GM19455 (cell line): ENCODE data around the gene CEACAM6.

Experiments
- ATAC-seq: cut with Tn5 transposase; IDR thresholded peaks from one replicate; pipeline ENCODE4 v1.9.1; 2021; ENCODE audit not compliant: unreplicated experiment

The CEACAM6 gene

DNA sequence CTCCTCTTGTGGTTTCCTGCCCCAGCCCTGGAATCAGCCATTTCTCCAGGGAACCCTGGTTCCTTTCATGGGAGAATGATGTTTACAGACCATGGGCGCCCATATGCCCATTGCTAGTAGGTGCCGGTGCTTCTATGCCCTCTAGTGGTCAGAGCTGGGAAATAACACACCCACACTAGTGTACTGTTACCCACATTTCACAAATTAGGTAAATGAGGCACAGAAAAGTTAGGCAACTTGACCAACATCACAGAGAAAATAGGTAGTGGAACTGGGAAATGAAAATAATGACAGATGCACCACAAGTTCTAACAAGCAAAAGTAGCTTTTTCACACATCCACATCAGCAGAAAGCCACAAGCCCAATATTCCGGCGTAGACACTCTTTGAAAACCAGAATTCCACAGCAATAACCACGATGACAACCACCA lies 39.7 kb downstream of the CEACAM6 start:
- no peak for ATAC-seq

DNA sequence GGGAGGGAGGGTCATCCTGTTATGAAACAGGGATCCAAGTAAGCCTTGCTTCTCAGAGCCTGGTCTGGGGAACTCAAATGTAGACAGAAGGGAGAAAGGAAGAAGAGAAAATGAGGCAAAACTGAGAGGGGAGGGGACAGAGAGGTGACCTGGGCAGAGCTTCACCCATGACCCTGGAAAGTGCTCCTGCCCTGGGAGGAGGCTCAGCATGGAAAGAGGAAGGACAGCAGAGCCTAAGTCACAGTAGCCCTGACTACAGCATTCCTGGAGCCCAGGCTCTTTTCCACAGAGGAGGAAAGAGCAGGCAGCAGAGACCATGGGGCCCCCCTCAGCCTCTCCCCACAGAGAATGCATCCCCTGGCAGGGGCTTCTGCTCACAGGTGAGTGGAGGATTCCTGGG lies 41.0 kb downstream of the CEACAM6 start, which contains the start of gene CEACAM3:
CEACAM3 (plus strand) TSS at position 226 of the 400 bp plus-strand sequence; CDS start at position 317, 91 bp downstream.
- no peak for ATAC-seq

DNA sequence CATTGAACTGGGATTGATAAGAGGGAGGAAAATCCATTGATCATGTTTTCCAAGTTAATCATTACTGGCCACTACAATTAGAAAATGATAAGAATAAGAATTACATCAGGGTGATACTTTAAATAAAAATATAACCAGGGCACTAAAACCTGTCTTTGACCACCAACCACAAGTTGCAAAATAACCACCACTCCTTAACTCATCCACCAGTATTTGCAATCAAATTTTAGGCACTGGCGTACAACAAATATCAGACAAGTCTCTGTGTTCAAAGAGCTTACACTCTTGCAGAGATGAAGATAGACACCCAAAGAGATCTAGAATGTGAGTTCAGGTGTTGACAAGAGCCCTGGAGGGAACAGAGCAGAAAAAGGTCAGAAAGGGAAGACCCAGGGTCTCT lies 41.6 kb downstream of the CEACAM6 start:
- ATAC-seq = no peak

DNA sequence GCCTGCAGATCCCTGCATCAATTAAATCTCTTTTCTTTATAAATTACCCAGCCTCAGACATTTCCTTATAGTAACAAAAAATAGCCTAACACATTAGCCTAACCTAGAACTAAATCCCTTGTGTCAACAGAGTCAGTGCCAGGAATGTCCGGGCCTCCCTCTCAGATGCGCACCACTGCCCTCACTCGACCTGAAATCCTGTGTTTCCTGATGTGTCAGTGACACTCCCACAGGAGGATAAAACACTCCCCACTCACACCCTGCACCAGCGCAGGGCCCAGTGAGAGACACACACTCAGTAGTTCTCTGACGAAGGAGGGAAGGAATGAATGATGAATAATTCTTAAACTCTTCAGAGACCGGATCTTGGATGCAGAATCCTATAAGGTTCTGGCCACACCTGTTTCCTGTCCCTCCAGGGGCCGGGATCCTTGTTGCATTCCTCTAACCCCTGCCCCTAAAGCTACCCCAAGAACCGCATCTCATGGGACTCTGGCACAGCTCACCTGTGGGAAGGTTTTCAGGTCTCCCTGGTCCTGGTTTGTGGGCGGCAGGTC lies 44.2 kb downstream of the CEACAM6 start:
- ATAC-seq = no peak

DNA sequence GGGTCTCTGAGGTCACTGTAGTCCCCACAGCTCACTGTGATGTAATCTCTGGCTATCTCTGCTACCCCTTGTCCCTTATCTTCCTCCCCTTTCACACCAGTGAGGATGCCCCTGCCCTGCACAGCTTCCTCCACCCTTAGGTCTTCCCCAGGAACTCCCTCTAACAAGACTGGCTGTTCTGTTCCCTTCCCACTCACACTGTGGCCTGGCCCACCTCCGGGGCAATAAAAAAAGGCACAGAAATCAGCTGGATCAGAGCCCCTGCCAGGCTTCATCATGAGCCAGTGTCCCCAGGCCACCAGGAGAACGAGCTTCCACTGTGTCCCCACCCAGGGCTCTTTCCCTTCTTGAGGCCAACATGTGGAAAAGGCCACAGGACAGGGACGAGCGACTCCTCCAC lies 45.7 kb downstream of the CEACAM6 start:
- no peak for ATAC-seq

DNA sequence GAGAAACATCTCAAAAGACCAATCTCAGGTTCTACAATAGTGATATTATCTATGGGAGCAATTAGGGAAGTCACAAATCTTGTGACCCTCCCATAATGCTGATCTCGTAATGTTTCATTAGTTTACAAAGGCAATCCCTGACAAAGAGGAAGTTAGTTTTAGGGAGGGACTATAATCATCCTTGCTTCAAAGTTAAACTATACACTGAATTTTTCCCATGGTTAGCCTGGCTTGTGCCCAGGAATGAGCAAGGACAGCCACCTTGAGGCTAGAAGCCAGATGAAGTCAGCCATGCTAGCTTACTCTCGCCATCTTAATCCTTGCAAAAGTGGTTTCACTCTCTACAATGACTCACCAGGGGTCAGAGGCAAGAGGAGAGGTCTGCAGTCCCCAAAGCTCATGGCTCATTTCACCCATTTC lies 46.5 kb downstream of the CEACAM6 start:
- ATAC-seq = no peak

DNA sequence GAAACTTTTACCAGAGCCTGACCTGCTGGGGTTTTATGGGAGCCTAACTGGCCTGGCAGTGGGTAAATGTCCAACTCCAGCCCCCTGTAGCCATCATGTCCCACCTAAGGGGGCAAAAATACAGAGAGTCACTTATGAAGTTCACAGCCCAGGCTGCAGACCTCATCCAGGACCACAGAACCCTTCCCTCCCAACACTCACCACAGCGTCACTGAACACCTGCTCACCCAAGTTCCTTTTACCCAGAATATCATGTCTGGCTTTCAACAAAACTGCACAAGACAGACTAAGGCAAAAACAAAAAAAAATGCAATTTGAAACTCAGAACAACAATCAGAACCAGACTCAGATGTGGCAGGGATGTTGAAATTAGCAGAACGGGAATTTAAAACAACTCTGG lies 47.4 kb downstream of the CEACAM6 start:
- ATAC-seq = no peak

DNA sequence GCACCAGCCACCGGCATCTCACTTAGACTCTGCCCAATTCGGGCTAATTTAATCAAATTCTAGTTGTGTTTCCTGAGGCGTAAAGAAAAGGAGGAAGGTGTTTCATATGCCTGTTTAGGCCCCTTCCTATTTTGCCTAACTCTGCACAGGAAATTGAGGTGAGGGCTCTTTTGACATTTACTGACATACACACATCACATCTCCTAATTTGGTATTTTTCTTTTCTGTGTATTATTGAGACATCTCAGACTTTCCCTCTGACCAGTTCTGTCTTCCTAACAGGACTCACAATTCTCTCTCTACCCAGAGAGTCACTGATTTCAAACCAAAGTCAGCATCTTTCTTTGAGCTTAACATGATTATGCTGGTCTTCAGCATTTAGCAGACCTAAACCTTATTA lies 49.0 kb downstream of the CEACAM6 start:
- ATAC-seq = no peak

DNA sequence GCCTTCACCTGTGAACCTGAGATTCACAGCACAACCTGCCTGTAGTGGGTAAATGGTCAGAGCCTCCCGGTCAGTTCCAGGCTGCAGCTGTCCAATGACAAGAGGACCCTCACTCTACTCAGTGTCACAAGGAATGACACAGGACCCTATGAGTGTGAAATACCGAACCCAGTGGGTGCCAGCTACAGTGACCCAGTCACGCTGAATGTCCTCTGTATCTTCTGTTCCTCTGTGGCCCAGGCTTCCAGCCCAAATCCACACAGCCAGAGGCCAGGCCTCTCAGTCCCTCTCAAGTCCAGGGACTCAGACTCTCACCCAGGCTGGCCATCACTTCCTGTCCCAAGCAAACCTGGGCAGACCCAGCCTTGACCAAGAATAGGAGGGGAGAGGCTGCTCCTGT lies 51.8 kb downstream of the CEACAM6 start:
- no peak for ATAC-seq

DNA sequence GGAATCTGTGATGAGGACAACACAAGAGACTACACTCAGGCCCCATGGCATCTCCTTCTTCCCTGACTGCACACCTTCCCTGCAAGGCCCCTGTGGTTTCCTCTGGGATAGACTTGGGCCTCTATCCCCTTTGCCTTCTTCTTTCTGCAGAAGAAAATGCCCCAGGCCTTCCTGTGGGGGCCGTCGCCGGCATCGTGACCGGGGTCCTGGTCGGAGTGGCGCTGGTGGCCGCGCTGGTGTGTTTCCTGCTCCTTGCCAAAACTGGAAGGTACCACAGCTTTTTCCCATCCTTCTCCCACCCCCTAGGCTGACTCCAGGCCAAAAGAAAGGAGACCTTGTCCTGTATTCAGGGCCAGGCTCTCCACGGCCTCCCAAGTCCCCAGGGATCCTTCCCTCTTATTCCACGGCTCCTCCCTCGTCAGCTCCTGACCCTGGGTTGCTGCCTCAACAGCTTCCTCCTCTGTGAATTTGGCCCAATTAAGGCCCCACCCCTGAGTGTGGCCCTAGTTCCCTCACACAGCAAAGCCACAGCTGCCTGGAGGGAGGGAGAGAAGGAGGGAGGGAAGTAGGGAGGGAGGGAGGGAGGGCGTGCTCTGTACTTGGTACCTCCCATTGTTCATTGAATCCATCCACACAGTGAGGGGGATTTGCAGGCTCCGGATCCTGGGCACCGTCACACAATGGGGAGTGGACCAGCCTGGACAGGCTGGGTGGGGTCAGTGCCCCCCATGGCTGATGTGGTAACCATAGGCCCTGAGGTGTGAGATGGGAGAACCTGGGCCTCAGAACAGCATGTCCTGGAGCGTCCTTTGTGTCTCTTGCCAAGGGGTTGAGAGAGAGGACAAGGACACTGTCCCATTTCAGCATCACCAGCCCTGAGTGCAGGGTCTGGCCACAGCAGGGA lies 53.6 kb downstream of the CEACAM6 start:
- ATAC-seq = no peak

DNA sequence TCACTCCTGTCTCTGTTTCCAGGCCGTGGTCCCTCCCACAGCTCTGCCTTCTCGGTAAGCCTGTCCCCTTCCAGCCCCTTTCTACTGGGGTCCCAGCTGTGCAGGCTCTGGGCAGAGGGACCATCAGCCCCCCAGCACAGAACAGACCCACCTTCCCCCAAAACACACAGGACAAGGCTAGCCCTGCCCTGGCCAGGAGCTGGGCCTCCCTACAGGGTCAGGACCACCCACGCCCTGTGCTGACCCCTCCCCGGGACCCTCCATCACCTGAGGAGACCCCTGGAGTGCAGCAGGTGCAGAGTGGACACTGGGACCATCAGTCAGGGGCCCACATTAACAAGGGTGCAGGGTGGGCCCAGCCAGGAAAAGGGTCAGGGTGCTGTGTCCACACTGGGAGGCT lies 55.0 kb downstream of the CEACAM6 start:
- ATAC-seq = no peak

DNA sequence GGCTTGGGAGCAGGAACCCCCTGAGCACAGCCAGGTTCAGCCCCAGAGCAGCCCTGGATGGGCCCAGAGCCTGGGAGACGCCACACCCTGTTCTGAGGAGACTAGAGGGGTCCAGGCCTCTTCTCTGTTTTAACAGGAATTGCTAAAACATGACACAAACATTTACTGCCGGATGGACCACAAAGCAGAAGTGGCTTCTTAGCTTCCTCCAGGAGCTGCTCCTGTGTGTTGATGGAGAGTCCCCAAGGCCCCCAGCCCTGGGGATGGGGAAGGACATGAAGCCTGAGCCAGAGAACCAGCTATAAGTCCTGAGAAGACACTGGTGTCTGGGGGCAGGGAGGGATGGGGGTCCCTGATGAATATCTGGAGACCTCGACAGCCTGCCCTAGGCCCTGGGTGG lies 55.7 kb downstream of the CEACAM6 start:
- ATAC-seq = no peak

DNA sequence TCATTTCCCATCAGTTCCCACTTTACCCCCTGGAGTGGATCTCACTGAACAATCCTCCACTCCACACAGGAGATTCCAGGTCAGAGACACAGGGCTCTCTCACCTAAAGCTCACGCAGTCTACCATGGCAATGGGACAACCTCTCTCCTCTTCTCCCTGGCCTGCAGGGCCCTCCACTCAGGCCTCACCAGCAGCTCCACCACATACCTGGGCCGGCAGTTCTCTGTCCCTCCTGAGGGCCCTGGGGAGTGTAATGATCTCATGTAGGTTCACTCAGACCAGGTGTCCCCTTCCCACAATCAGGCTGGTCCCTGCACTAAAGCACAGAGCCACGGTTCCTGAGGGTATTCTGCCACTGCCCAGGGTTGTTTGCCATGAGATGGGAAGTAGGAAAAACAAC lies 56.7 kb downstream of the CEACAM6 start:
- ATAC-seq = no peak

DNA sequence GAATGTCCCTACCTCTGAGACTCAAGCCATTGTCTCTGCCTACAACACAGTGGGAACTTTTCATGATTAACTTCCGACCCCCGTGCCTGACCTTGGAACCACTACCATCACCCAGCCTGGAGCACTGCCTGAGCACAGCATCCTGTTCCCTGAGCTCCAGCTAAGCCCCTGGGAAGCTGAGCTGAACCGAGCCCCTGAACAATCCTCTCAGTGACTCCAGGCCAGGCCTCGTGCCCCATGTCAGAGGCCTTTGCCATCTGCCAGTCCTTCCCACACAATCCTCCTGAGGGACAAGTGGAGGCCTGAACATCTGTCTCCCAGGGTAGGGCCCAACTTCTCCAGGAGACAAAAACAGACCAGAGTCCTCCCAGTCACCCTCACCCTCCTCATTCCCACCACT lies 58.6 kb downstream of the CEACAM6 start:
- no peak for ATAC-seq

DNA sequence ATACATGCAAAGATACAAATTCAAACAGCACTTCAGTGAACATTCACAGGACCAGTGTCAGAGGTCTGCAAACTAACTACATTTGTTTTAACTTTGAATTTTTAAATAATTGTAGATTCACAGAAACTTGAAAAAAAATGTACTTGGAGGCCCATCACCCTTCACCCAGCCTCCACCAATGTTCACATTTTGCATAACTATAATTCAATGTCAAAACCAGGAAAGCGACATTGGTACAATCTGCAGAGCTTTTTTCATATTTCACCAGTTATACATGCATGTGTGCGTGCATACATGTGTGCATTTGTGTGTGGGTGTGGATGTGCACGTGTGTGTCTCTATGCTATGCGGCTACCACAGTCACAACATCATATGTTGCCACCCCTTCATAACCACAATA lies 60.0 kb downstream of the CEACAM6 start:
- ATAC-seq = no peak

DNA sequence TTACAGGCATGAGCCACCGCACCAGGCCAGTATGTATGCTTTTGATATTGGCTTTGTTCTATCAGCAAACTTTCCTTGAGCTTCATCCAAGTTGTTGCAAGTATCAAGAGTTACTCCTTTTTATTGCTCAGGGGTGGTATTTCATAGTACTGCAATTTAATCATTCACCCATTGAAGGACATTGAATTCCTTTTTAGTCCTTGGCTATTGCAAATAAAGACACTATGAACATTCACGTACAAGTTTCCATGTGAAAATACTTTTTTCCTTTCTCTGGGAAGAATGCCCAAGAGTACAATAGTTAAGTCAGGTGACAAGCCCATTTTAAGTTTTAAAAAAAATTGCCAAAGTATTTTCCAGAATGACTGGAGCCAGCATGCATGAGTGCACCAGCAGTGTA lies 61.4 kb downstream of the CEACAM6 start:
- ATAC-seq = no peak

DNA sequence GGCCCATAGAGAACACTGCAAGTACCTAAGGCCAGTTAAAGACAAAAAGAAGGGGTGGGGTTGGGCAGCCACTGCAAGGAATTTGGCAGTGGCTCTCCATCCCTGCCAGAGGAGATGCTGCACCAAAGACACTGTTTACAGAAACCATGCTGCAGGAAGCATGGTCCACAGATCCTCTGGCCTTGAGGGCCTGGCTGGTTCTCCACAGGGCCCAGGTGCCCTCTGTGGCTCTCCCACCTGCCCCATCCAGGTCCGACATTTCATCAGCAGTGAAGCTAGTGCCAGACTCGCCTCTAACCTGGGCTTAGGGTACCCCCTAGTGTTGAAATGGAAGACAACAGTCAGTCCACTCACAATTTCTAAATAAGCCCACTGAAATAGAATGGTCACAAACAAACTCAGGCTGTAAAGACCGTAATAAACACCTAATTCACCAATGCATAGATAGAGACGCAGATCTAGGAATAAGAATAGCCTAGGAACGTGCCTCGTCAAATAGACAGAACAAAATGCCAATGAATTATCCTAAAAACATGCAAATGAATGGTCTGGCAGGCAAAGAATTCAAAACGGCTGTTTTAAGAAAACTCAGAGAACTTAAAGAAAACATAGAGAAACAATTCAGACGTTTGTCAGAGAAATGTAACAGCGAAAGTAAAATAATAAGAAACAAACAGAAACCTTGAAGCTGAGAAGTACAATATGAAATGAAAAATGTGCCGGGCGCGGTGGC lies 65.8 kb downstream of the CEACAM6 start:
- no peak for ATAC-seq
